ENCODE results near the gene HMCN1.

HMCN1 gene

GRCh38 chr1:186033847-186034271 is 299.7 kb downstream of the HMCN1 start:
- no peak for TF ChIP-seq CTCF (IDR thresholded peaks at IDR 0.05; ENCODE audit: extremely low read depth, missing control alignments)
- DNase-seq (ENCODE audit: low spot score) = no peak

- DNase-seq (ENCODE audit: low spot score) = no peak
- no peak for TF ChIP-seq CTCF (IDR thresholded peaks at IDR 0.05; ENCODE audit: extremely low read depth, missing control alignments)
These were observed 308.0 kb downstream of the HMCN1 start for GRCh38 chr1:186042230-186042629.

GRCh38 chr1:186043296-186043695 is 309.1 kb downstream of the HMCN1 start:
- TF ChIP-seq CTCF (IDR thresholded peaks at IDR 0.05; ENCODE audit: extremely low read depth, missing control alignments) = no peak
- no peak for DNase-seq (ENCODE audit: low spot score)

GRCh38 chr1:186044079-186044685 is 310.0 kb downstream of the HMCN1 start:
- DNase-seq (ENCODE audit: low spot score) = no peak
- TF ChIP-seq CTCF (IDR thresholded peaks at IDR 0.05; ENCODE audit: extremely low read depth, missing control alignments) = no peak

GRCh38 chr1:186046437-186047211 is 312.4 kb downstream of the HMCN1 start:
- no peak for DNase-seq (ENCODE audit: low spot score)
- no peak for TF ChIP-seq CTCF (IDR thresholded peaks at IDR 0.05; ENCODE audit: extremely low read depth, missing control alignments)

GRCh38 chr1:186050360-186050759 is 316.2 kb downstream of the HMCN1 start:
- no peak for TF ChIP-seq CTCF (IDR thresholded peaks at IDR 0.05; ENCODE audit: extremely low read depth, missing control alignments)
- no peak for DNase-seq (ENCODE audit: low spot score)

GRCh38 chr1:186054003-186054402 is 319.8 kb downstream of the HMCN1 start:
- no peak for DNase-seq (ENCODE audit: low spot score)
- TF ChIP-seq CTCF (IDR thresholded peaks at IDR 0.05; ENCODE audit: extremely low read depth, missing control alignments) = no peak
